Activated B cell treated with CpG ODN at 0.5 μM for 24 hours (primary cell): ENCODE measurements around the gene PHACTR1. TPM values are rescaled to one million over a fixed set of nuclear protein-coding genes. Genes with fewer than 3 reads are reported as not detected.

Experiments used
- ATAC-seq: fragments of 200-7000 bp; cut with Tn5 transposase; one replicate; pipeline ENCODE4 v1.10.0; 2021; ENCODE audit warnings: low read depth, mild to moderate bottlenecking, moderate library complexity
- CTCF ChIA-PET: fragments of 350-600 bp; sonication (Branson Sonifier 250); formaldehyde crosslinking; loops from one replicate; lab custom pipeline; 2021; ENCODE audit warnings: antibody characterized with exemption; lab: Charles Lee
- POLR2A ChIA-PET: fragments of 350-600 bp; sonication (Branson Sonifier 250); formaldehyde crosslinking; loops from one replicate; lab custom pipeline; 2021; ENCODE audit warnings: antibody characterized with exemption; lab: Charles Lee
- DNase-seq: peaks from one replicate; pipeline ENCODE4 v3.0.0; 2022
- H3K27ac Mint-ChIP-seq: one replicate; pipeline ENCODE4 v1.8.0; 2020; ENCODE audit warnings: mixed read lengths
- H3K27me3 Mint-ChIP-seq: one replicate; pipeline ENCODE4 v1.8.0; 2021; ENCODE audit warnings: mixed read lengths
- H3K36me3 Mint-ChIP-seq: one replicate; pipeline ENCODE4 v1.8.0; 2021; ENCODE audit warnings: low read depth, mixed read lengths
- H3K4me1 Mint-ChIP-seq: one replicate; pipeline ENCODE4 v1.8.0; 2021; ENCODE audit warnings: mixed read lengths
- H3K4me3 Mint-ChIP-seq: one replicate; pipeline ENCODE4 v1.8.0; 2020; ENCODE audit warnings: mild to moderate bottlenecking, mixed read lengths
- H3K9me3 Mint-ChIP-seq: one replicate; pipeline ENCODE4 v1.8.0; 2020; ENCODE audit warnings: mixed read lengths
- CTCF ChIP-seq: fragments of 200-600 bp; IDR thresholded peaks from one replicate; pipeline ENCODE4 v1.8.0; 2022; ENCODE audit warnings: antibody characterized with exemption, mild to moderate bottlenecking
- intact Hi-C: fragments of 100-400 bp; cut with micrococcal nuclease; formaldehyde crosslinking; loops from one replicate; pipeline ENCODE4 v1.15.1; 2024
- total RNA-seq: library from RNA; stranded (reverse); gene quantifications from 2 replicates; pipeline ENCODE4 v1.2.3, GENCODE V29; 2022

Gene PHACTR1
- total RNA-seq = 109 and 115 TPM in 2 replicates

- CTCF ChIA-PET = no interaction called here
- no peak for ATAC-seq
Measured at GRCh38 chr6:12716298-12716916, at the start of gene PHACTR1. PHACTR1 (plus strand) TSS chr6:12716767.

GRCh38 chr6:12666886-12667285 is 49.7 kb upstream of the PHACTR1 start:
- DNase-seq (no peak), ATAC-seq (no peak)
- Mint-ChIP-seq H3K4me3 (no peak overlapping the region), H3K9me3 (no peaks in the 10 kb centered on the region), H3K27me3 (peaks cover 4% of the 10 kb centered on the region), H3K4me1 (no peaks in the 10 kb centered on the region), H3K36me3 (no peaks in the 10 kb centered on the region), H3K27ac (no peak overlapping the region)
- POLR2A ChIA-PET = no interaction called here
- CTCF ChIA-PET = no interaction called here
- no peak for TF ChIP-seq CTCF
- intact Hi-C loops = no loop called here

More at GRCh38 chr6:12716298-12716916, at the start of gene PHACTR1:
- POLR2A ChIA-PET = no interaction called here
- Mint-ChIP-seq H3K27me3 (peaks cover 17% of the 10 kb centered on the region), H3K9me3 (no peaks in the 10 kb centered on the region), H3K27ac (no peak within 1 kb of the TSS), H3K4me3 (no peak within 1 kb of the TSS), H3K4me1 (no peaks in the 10 kb centered on the region), H3K36me3 (no peaks in the 10 kb centered on the region)
- DNase-seq = no peak
- no peak for TF ChIP-seq CTCF
- intact Hi-C loops = no loop called here

- POLR2A ChIA-PET = no interaction called here
- CTCF ChIA-PET = no interaction called here
- DNase-seq (no peak), ATAC-seq (no peak)
- no peak overlapping the region for H3K27ac Mint-ChIP-seq
- no peak overlapping the region for H3K4me3 Mint-ChIP-seq
- no peaks in the 10 kb centered on the region for H3K9me3 Mint-ChIP-seq
- H3K4me1 Mint-ChIP-seq = no peaks in the 10 kb centered on the region
- TF ChIP-seq CTCF = no peak
- intact Hi-C loops = no loop called here
- no peaks in the 10 kb centered on the region for H3K36me3 Mint-ChIP-seq
- peaks cover 14% of the 10 kb centered on the region for H3K27me3 Mint-ChIP-seq
Measured at GRCh38 chr6:12675931-12676330, 40.6 kb upstream of the PHACTR1 start.

- no peak for TF ChIP-seq CTCF
- ATAC-seq (no peak), DNase-seq (no peak)
- ChIA-PET CTCF (no interaction called here), POLR2A (no interaction called here)
- no peaks in the 10 kb centered on the region for H3K9me3 Mint-ChIP-seq
- H3K27ac Mint-ChIP-seq = no peak overlapping the region
- H3K4me1 Mint-ChIP-seq = no peaks in the 10 kb centered on the region
- H3K4me3 Mint-ChIP-seq = no peak overlapping the region
- H3K27me3 Mint-ChIP-seq = peaks cover 7% of the 10 kb centered on the region
- intact Hi-C loops = no loop called here
- H3K36me3 Mint-ChIP-seq = no peaks in the 10 kb centered on the region
Measured at GRCh38 chr6:12679341-12679740, 37.2 kb upstream of the PHACTR1 start.

GRCh38 chr6:12693122-12693521 is 23.4 kb upstream of the PHACTR1 start:
- no peak overlapping the region for H3K4me3 Mint-ChIP-seq
- ATAC-seq (no peak), DNase-seq (no peak)
- CTCF ChIA-PET = no interaction called here
- H3K27me3 Mint-ChIP-seq = peaks cover 8% of the 10 kb centered on the region
- intact Hi-C loops = no loop called here
- no peak overlapping the region for H3K27ac Mint-ChIP-seq
- H3K36me3 Mint-ChIP-seq = no peaks in the 10 kb centered on the region
- H3K4me1 Mint-ChIP-seq = no peaks in the 10 kb centered on the region
- POLR2A ChIA-PET = no interaction called here
- no peak for TF ChIP-seq CTCF
- H3K9me3 Mint-ChIP-seq = no peaks in the 10 kb centered on the region
